ENCODE results near the gene ZNF619. TPM values are rescaled to one million over a fixed set of nuclear protein-coding genes. Genes with fewer than 3 reads are reported as not detected.

The ZNF619 gene
- total and polyA plus RNA-seq, 3 donors from 2014 or later: 3.0 to 4.4 (median 4.1) TPM

DNA sequence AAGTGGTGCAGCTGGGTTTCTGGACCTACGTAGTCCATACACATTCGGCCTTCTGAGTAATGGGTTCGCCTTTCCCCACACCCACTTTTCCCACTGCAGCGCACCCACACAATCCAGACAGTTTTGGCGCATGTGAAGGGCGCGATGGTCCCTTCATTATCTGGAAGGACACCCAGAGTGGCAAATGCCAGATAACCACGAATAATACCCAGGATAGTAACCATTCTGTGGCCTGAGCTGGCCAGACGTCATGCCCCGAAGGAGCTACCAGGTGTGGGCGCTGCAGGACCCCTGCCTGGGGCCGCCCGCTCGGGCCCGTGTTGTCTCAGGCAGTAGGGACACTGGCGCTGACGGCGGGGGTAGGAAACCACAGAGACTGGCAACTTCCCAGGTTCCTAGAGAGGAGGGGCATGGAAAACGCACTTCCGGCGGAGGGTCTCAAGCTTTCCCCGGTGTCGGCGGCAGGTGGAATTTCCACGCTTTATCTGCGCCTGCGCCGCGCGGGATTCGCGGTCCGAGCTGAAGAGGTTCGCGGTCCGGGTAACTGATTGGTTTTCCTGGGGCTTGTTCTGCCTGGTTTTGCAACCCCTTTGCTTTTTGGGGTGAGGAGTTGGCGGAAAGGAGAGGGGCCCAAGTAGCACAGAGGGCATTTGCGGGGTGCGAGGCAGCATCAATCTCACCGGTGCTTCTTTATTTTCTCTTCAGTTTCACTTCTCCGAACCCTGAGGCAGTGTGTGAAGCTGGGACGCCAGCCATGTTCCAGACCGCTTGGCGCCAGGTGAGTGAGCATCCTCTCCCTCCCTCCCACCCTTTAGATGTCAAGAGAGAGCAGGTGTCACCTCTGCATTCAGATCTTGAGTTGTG, 28.9 kb downstream of the ZNF619 start, which contains the start of gene ZNF620:
ZNF620 (plus strand) TSS at position 441 of the 864 bp plus-strand sequence; CDS start at position 755, 314 bp downstream.
- 4 to 7% methylated on average over 30 to 44 of the region's 44 CpGs for WGBS, 2 donors
- Histone ChIP-seq H3K27me3 (no peaks in the 10 kb centered on the region), H3K9me3 (no peaks in the 10 kb centered on the region), H3K36me3 (ENCODE audit: low read depth, missing control alignments) (no peaks in the 10 kb centered on the region), H3K4me3 (peak within 1 kb of the TSS; percentile 63 to 71), H3K4me1 (peaks cover 13% of the 10 kb centered on the region), H3K27ac (peak within 1 kb of the TSS; percentile 22 to 63)
- TF ChIP-seq CTCF (IDR thresholded peaks at IDR 0.05) (no peak), POLR2A (IDR thresholded peaks at IDR 0.05) (no peak)
- DNase-seq: peak; percentile 90
- intact Hi-C loops (cut with DNase I; ENCODE audit: low total_unique reads): no loop called here

GRCh38 chr3:40511031-40511718, 34.3 kb downstream of the ZNF619 start:
- H3K4me1 ChIP-seq: peaks cover 3% of the 10 kb centered on the region
- DNase-seq: no peak
- H3K27ac ChIP-seq: no peak overlapping the region
- no peaks in the 10 kb centered on the region for H3K27me3 ChIP-seq
- WGBS, 2 donors: 100% methylated on average over 1 of the region's 1 CpG
- intact Hi-C loops (cut with DNase I; ENCODE audit: low total_unique reads): no loop called here
- no peaks in the 10 kb centered on the region for H3K9me3 ChIP-seq
- H3K36me3 ChIP-seq (ENCODE audit: low read depth, missing control alignments): no peaks in the 10 kb centered on the region
- H3K4me3 ChIP-seq: no peak overlapping the region
- no peak for TF ChIP-seq CTCF (IDR thresholded peaks at IDR 0.05)
- no peak for TF ChIP-seq POLR2A (IDR thresholded peaks at IDR 0.05)

DNA sequence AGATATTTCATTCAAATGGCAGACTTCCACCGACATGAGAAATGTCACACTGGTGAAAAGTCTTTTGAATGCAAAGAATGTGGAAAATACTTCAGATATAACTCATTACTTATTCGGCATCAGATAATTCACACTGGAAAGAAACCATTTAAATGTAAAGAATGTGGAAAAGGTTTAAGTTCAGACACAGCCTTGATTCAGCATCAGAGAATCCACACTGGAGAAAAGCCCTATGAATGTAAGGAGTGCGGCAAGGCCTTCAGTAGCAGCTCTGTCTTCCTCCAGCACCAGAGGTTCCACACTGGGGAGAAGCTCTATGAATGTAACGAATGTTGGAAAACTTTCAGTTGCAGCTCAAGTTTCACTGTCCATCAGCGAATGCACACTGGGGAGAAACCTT, 39.3 kb downstream of the ZNF619 start:
- WGBS, 2 donors: 87 to 90% methylated on average over 5 of the region's 5 CpGs
- H3K9me3 ChIP-seq: no peaks in the 10 kb centered on the region
- no peak for TF ChIP-seq CTCF (IDR thresholded peaks at IDR 0.05)
- no peak for TF ChIP-seq POLR2A (IDR thresholded peaks at IDR 0.05)
- no peak overlapping the region for H3K4me3 ChIP-seq
- no peaks in the 10 kb centered on the region for H3K4me1 ChIP-seq
- no peak overlapping the region for H3K27ac ChIP-seq
- H3K36me3 ChIP-seq (ENCODE audit: low read depth, missing control alignments): no peaks in the 10 kb centered on the region
- intact Hi-C loops (cut with DNase I; ENCODE audit: low total_unique reads): no loop called here
- DNase-seq: no peak
- H3K27me3 ChIP-seq: no peaks in the 10 kb centered on the region

DNA sequence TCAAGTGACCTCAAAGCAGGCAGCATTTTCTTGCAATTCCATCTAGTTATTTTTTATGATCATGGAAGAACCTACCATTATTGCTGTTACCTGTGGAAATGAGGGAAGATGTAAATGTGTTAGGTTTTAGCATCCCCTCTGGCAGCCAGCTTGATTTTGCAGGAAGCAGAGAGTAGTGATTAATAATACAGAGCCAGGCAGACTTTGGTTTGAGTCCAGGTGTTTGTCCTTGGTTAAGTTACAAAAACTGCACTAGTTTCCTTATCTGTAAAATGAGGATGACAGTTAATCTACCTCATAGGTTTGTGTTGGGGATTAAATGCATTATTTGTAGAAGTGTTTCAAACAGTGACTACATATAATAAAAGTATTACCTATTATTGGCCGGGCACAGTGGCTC, 41.1 kb downstream of the ZNF619 start:
- Histone ChIP-seq H3K27ac (no peak overlapping the region), H3K9me3 (no peaks in the 10 kb centered on the region), H3K4me1 (no peaks in the 10 kb centered on the region), H3K36me3 (ENCODE audit: low read depth, missing control alignments) (no peaks in the 10 kb centered on the region), H3K4me3 (no peak overlapping the region), H3K27me3 (no peaks in the 10 kb centered on the region)
- intact Hi-C loops (cut with DNase I; ENCODE audit: low total_unique reads): no loop called here
- no peak for DNase-seq
- 86 to 90% methylated on average over 1 of the region's 1 CpG for WGBS, 2 donors
- TF ChIP-seq POLR2A (IDR thresholded peaks at IDR 0.05) (no peak), CTCF (IDR thresholded peaks at IDR 0.05) (no peak)

Measured in testis (tissue), 3 donors.